Osteoblast (primary cell): ENCODE results near the gene CYP4F11. TPM values are rescaled to one million over a fixed set of nuclear protein-coding genes. Genes with fewer than 3 reads are reported as not detected.
"Not testable (repeated sequence)": the region's sequence is repeated elsewhere in the genome, so short reads cannot be mapped to it uniquely, and the experiment has no call there.

ENCODE experiments used
- DNase-seq: peaks from one replicate; pipeline ENCODE4 v3.0.0; 2011; ENCODE audit warnings: low spot score, mixed read lengths; ENCODE audit not compliant: insufficient read length; ENCODE audit errors: missing footprints
- H2AFZ ChIP-seq: 2 replicates; pipeline ENCODE4 v1.6.0; 2011; ENCODE audit warnings: mild to moderate bottlenecking, low read length
- H3K27ac ChIP-seq: 2 replicates; pipeline ENCODE4 v1.5.1; 2011; ENCODE audit warnings: mild to moderate bottlenecking, low read depth, low read length, moderate library complexity
- H3K27me3 ChIP-seq: 2 replicates; pipeline ENCODE4 v1.6.0; 2012; ENCODE audit warnings: mild to moderate bottlenecking, control low read depth, inconsistent platforms, low read length, moderate library complexity; ENCODE audit not compliant: insufficient read depth
- H3K36me3 ChIP-seq: 2 replicates; pipeline ENCODE4 v1.5.1; 2011; ENCODE audit warnings: mild to moderate bottlenecking, low read length, control low read depth, moderate library complexity; ENCODE audit not compliant: insufficient read depth
- H3K4me1 ChIP-seq: 2 replicates; pipeline ENCODE4 v1.5.1; 2011; ENCODE audit warnings: mild to moderate bottlenecking, low read length, control low read depth, moderate library complexity; ENCODE audit not compliant: insufficient read depth
- H3K4me2 ChIP-seq: 2 replicates; pipeline ENCODE4 v1.6.0; 2011; ENCODE audit warnings: mild to moderate bottlenecking, low read length; ENCODE audit not compliant: insufficient read depth
- H3K4me3 ChIP-seq: fragments of 200-600 bp; sonication (generic); 3 replicates; pipeline ENCODE4 v1.5.1; 2012; ENCODE audit warnings: mild to moderate bottlenecking, low read length, inconsistent platforms; ENCODE audit not compliant: insufficient read depth
- H3K79me2 ChIP-seq: 2 replicates; pipeline ENCODE4 v1.6.0; 2012; ENCODE audit warnings: mild to moderate bottlenecking, low read length, control low read depth, inconsistent platforms; ENCODE audit not compliant: insufficient read depth
- H3K9me3 ChIP-seq: 2 replicates; pipeline ENCODE4 v1.5.1; 2011; ENCODE audit warnings: low read depth, low read length, control low read depth
- H4K20me1 ChIP-seq: 2 replicates; pipeline ENCODE4 v1.6.0; 2012; ENCODE audit warnings: mild to moderate bottlenecking, low read length, control low read depth; ENCODE audit not compliant: insufficient read depth
- CTCF ChIP-seq: IDR thresholded peaks from 2 replicates; pipeline ENCODE4 v1.5.1; 2011; ENCODE audit warnings: mild to moderate bottlenecking, low read depth, low read length, moderate library complexity; ENCODE audit errors: extremely low read depth
- total RNA-seq: library from RNA; depleted of rRNA; stranded (reverse); fragments of >200 nt; gene quantifications from 2 replicates; pipeline ENCODE4 v1.2.3, GENCODE V29; 2012

CYP4F11 gene
- total RNA-seq, 1 donor = not detected

- H3K27me3 ChIP-seq = no peaks in the 10 kb centered on the region
- H3K27ac ChIP-seq = no peak overlapping the region
- no peaks in the 10 kb centered on the region for H3K4me1 ChIP-seq
- no peak overlapping the region for H3K4me3 ChIP-seq
- no peak overlapping the region for H2AFZ ChIP-seq
- no peaks in the 10 kb centered on the region for H3K36me3 ChIP-seq
- no peak overlapping the region for H3K4me2 ChIP-seq
- no peaks in the 10 kb centered on the region for H4K20me1 ChIP-seq
- no peak for DNase-seq
- no peak for TF ChIP-seq CTCF
- H3K79me2 ChIP-seq = no peaks in the 10 kb centered on the region
- no peaks in the 10 kb centered on the region for H3K9me3 ChIP-seq
Measured at GRCh38 chr19:15935167-15935702, 906 bp upstream of the CYP4F11 start.

GRCh38 chr19:15933761-15934331 lies 483 bp downstream of the CYP4F11 start:
- not testable (repeated sequence) for H3K27me3 ChIP-seq, H3K9me3 ChIP-seq, H3K4me2 ChIP-seq, H4K20me1 ChIP-seq, H3K79me2 ChIP-seq, H3K36me3 ChIP-seq, H2AFZ ChIP-seq, H3K27ac ChIP-seq, H3K4me1 ChIP-seq, DNase-seq, H3K4me3 ChIP-seq

GRCh38 chr19:15928321-15928720 lies 6.0 kb downstream of the CYP4F11 start:
- no peak for TF ChIP-seq CTCF
- Histone ChIP-seq H3K27ac (no peak overlapping the region), H3K36me3 (no peaks in the 10 kb centered on the region), H3K9me3 (no peaks in the 10 kb centered on the region), H3K27me3 (no peaks in the 10 kb centered on the region), H2AFZ (no peak overlapping the region), H3K4me3 (no peak overlapping the region), H4K20me1 (no peaks in the 10 kb centered on the region), H3K4me2 (no peak overlapping the region), H3K79me2 (no peaks in the 10 kb centered on the region), H3K4me1 (no peaks in the 10 kb centered on the region)
- DNase-seq = no peak

- no peaks in the 10 kb centered on the region for H3K79me2 ChIP-seq
- H3K4me3 ChIP-seq = no peak overlapping the region
- no peaks in the 10 kb centered on the region for H3K4me1 ChIP-seq
- no peak overlapping the region for H2AFZ ChIP-seq
- DNase-seq = no peak
- no peaks in the 10 kb centered on the region for H3K27me3 ChIP-seq
- TF ChIP-seq CTCF = no peak
- H3K9me3 ChIP-seq = no peaks in the 10 kb centered on the region
- H4K20me1 ChIP-seq = no peaks in the 10 kb centered on the region
- no peaks in the 10 kb centered on the region for H3K36me3 ChIP-seq
- H3K4me2 ChIP-seq = no peak overlapping the region
- no peak overlapping the region for H3K27ac ChIP-seq
Measured at GRCh38 chr19:15926484-15926883, 7.8 kb downstream of the CYP4F11 start.
